MV-4-11 (cell line): ENCODE measurements around the gene MSTN.

Source experiments
- DNase-seq: peaks from one replicate; lab custom pipeline; 2025; lab: John Stamatoyannopoulos, UW

Gene MSTN

DNA sequence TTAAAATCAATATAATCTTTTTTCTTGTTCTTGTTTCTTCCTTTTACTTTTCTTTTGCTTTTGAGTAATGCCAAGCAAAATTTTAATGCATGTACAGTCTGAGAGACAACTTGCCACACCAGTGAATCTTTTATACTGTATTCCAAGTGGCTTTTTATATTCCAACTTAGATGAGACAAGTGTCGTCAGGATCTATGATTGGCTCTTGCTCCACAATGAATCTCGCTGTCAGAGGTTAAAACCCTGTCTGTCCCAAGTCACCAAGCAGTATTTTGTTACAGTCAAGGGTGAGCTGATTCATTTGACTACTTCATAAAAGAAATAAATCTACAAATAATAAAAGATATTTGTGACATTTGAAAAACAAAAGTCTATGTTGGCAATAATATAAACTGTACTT lies at the start of gene MSTN:
TSS of gene MSTN (minus strand) at position 129 of the 400 bp plus-strand sequence. CDS start 133 bp downstream, outside the sequence.
- no peak for DNase-seq

DNA sequence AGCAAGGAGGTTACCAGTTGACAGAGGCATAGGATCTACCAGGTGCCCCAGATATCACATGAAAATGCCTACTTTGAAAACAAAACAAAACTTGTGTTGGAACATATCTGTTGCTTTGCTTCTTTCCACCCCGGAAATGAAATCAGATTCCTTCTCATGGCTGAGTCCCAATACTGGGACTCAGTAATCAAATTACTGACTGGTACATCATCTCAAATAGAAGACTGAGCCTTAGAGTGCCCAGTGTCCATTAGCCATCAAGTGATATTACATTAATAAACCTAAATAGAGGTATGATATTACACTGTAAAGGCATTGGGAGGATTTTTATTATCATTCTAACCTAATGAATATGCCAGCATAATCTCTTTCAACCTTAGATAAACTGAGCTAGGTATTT lies 48.6 kb upstream of the MSTN start:
- no peak for DNase-seq

DNA sequence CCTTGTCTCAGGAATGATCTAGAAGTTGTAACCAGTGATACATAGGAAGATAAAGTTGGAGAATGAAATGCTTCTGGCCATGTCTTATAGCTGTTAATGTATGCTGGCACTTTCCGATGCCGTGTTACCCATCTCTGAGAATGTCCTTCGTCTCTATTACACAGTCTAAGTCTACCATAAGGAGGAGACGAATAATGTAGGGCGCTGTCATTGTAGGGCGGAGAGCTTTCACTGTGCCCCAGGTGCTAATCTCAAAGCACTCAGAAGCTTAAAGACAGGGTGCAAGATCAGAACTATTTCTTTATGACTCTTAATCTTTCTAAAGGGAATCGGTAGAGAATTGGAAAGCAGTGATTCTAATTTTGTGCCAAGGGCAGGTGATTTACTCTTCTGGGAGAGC lies 48.2 kb upstream of the MSTN start:
- no peak for DNase-seq

DNA sequence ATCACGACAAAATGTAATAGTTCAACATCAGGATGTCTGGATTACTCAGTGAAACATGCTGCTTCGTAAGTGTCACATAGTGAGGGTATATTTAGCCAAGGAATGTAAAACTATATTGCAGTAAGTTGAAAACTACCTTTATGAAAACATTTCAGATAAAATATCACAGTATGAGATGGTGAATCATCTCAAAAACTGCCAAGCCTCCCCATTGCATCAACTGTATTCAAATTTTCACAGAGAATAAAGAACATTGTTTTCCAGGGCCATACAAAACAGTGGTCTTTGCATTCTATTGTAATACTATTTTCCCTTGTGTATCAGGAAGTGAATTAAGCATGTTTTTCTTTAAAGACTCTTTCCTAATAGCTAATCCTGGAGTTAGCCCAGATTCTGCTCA lies 47.6 kb upstream of the MSTN start:
- no peak for DNase-seq

DNA sequence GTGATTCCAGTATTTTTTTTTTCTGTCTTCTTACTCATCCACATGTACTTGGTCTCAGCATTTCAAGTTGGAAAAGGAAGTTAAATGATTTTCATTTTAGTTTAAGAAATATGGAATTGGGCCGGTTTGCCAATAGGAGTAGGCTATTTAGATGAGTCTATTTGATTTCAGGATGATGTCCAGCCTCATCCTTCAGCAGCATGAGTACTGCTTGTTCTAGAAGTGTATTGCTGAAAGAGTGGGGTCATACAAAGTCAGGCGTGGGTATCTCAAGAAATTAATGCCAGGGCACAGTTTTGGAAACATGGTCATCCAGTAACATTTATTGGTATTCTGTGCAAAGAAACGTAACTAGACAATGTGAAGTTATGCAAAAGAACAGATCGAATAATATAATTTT lies 44.9 kb upstream of the MSTN start:
- DNase-seq, result no peak

DNA sequence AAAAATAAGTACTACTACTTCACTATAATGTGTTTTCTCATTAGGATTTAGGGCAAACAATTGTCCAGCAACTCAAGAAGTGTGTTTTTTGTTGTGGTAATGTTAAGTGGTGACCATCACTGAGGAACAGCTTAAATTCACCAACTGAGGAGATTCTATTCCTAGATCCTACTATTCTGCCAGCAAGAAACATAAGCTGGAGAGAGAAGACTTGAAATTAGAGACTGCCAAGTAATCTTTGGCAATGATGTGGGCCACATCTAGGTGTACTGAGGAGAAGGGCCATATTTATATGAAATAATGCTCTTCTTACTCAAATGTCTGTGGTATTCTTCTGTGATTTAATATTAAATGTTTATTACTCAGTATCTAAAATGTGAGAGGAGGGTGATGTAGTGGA lies 44.3 kb upstream of the MSTN start:
- no peak for DNase-seq

- no peak for DNase-seq
These were observed 43.0 kb upstream of the MSTN start for GRCh38 chr2:190105554-190105953.

- peak; percentile 40 for DNase-seq
These were observed 40.6 kb upstream of the MSTN start for GRCh38 chr2:190103144-190103543.

- no peak for DNase-seq
These were observed 37.6 kb upstream of the MSTN start for GRCh38 chr2:190099890-190100697.

GRCh38 chr2:190098851-190099250 lies 36.3 kb upstream of the MSTN start:
- no peak for DNase-seq

DNA sequence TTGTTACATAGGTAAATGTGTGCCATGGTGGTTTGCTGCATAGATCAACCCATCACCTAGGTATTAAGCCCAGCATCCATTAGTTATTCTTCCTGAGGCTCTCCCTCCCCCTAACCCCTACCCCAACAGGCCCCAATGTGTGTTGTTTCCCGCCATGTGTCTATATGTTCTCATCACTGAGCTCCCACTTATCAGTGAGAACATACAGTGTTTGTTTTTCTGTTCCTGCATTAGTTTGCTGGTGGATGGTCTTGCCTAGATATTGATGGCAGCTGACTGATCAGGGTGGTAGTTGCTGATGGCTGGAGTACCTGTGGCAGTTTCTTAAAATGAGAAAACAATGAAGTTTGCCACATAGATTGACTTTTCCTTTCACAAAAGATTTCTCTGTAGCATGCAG lies 34.6 kb upstream of the MSTN start:
- DNase-seq, result no peak

DNA sequence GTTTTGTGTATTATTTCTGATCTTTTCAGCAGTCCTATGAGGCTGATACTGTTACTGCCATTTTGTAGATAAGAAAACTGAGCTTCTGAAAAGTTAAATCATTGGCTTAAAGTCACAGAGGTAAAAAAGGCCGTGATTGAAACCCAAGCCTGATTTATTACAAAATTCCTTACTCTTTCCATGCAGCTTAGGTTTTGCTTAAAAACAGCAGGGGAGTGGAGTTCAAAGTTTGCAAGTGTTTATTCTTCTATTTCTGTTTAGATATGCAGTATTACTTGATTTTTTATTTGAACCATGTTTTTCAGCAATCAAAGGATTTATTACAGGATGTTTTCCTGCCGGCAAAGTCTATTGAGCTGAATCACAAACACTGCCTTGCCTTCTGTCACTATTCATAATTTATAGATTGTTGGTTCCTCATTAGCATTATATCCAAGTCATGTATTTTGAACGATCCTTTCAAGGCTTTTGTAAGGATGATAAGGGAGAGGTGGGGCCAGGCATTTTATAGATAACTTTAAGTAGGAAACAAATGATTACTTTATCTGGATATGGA lies 31.9 kb upstream of the MSTN start:
- no peak for DNase-seq

DNA sequence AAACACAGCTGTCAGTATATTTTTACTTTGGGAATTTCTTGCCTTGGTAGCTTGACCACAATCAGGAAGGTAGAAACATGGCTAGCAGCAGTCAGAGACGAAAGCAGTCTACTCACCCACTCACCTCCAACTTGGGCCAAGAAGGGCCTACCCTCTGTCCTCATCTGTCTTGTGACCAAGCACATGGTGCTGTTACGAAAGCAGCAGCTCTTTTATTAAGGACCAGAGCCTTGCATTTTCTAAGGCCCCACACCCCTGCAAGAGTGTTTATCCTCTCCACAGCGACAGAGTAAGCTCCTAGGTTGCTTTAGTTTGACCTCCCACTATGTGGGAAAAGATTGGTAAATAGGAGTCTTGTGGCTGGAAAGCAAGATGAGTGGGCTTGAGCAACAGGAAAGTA lies 31.3 kb upstream of the MSTN start:
- DNase-seq, result no peak

GRCh38 chr2:190090148-190090547 lies 27.6 kb upstream of the MSTN start:
- no peak for DNase-seq

GRCh38 chr2:190088917-190089316 lies 26.4 kb upstream of the MSTN start:
- peak; percentile 52 for DNase-seq

DNA sequence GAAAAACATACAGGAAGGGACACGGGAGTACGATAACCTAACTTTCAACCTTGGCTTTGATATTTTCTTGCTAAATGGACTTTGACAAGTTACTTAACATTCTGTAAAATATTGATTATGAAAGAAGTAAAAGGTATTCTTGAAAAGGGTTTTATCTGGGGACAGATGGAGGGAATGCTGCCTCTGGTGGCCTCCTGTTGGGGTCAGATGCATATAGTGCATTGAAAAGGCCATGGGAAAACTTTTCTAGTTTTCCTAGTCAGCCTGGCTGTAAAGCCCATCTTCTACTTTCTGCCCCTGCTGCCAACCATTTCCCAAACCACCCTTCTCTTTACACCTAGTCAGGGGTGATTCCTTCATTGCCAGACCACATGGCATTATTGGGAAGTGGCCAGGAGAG lies 22.2 kb upstream of the MSTN start:
- no peak for DNase-seq

GRCh38 chr2:190082118-190082517 lies 19.6 kb upstream of the MSTN start:
- no peak for DNase-seq

DNA sequence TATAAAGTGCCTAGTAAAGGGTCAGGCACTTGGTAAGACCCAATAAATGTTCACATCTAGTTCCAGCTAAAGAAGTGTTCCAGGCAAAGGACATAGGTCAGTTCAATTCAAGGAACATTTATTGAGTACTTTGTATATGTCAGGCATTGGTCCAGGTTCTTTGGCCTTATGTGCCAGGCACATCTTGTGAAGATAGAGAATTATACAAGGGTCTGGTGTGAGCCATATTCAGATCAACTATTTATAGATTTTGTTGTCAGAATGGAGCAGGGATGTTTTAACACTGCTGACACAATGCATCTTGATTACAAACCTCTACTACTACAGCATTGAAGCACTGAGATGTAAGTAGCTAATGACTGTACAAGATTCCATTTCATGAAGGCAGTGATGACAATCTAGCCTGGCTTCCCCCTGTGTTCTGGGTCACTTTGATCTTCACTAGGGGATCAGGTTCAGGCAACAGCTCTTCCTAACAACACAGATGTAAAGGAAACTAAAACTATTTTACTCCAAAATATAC lies 18.1 kb upstream of the MSTN start:
- no peak for DNase-seq

DNA sequence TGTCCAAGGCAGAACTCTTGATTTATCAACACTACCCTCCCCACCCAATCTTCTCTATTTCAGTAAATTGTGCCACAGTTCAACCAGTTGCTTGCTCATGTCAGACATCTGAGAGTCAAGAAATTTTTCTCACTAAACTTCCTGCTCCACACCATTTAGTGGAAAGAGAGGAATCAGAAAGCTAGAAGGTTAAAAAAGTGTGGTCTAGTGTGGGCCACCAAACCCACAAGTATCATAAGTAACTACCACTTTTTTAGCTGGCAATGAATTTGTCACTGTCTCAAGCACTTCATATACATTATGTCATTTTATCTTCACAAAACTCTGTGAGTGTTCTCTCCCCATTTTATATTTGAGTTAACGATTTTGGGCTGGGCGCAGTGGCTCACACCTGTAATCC lies 16.6 kb upstream of the MSTN start:
- DNase-seq, result no peak

DNA sequence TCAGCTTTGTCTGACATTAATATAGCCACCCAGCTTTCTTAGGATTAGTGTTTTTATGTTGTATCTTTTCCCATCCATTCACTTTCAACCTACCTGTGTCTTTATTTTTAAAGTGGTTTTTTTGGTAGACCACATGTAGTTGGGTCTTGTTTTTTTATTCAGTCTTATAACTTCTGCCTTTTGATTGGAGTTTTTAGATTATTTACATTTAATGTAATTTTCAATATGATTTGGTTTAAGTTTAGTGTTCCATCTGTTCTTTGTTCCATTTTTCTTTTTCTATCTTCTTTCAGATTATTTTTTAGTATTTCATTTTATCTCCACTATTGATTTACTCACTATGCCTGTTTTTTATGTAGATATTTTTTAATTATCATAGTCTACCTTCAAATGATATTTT lies 13.1 kb upstream of the MSTN start:
- no peak for DNase-seq

- peak; percentile 48 for DNase-seq
These were observed 7.6 kb upstream of the MSTN start for GRCh38 chr2:190069936-190070696.

DNA sequence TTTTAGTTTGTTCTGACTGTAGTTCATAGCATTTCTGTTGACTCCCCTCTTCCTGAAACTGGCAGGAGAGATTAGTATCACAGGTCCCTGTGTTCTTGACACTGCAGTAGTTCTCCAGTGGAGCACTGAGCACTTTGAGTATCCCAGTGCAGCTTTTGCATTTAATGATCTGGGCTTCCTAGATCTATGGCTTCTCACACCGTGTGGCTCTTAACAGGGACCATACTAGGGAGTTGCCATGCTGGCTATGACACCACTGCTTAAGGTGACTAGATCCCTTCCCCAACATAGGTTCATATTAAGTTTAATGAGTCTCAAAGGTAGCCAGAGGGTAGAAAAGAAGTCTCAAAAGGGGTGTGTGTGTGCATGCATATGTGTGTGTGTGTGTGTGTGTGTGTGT lies 6.2 kb upstream of the MSTN start:
- no peak for DNase-seq

DNA sequence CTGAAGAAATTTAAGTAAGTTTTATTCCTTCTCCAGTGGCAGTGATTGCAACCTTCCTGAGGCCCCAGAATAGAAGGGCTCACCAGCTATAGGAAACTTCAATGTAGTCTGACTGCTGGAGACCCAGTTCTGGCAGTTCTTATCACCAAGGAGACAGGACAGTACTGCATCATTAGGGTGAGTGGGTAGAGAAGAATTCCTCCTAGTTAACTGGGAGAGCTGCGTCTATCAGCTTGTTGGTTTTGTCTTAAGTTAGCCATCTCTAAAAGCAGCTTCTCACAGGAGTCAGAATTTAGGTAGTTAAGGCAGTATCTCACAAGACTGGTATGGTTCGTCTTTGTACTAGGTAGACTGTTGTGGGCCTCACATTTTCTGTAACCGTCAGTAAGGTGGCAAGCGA lies 3.3 kb upstream of the MSTN start:
- no peak for DNase-seq
